Left renal cortex interstitium (tissue), 4 donors: ENCODE data around the gene CMTM4. TPM values are rescaled to one million over a fixed set of nuclear protein-coding genes. Genes with fewer than 3 reads are reported as not detected.
"Not testable (repeated sequence)": the region's sequence is repeated elsewhere in the genome, so short reads cannot be mapped to it uniquely, and the experiment has no call there.

Source experiments
- DNase-seq, 4 donors: peaks; one replicate each; pipeline ENCODE4 v3.0.0-alpha.2; 2013; ENCODE audit warnings: low read depth in 4 of 4, low spot score in 2 of 4, missing footprints in 1 of 4
- polyA plus RNA-seq, 4 donors: library from polyadenylated mRNA; unstranded; fragments of 120-200 nt; gene quantifications; one replicate each; pipeline ENCODE4 v1.2.1, GENCODE V29; 2013; ENCODE audit not compliant: insufficient read length in 4 of 4

The CMTM4 gene
- polyA plus RNA-seq, 4 donors = 63.0 to 69.7 (median 66.8) TPM

- DNase-seq = no peak
Observed at GRCh38 chr16:66706506-66706880, 9.9 kb upstream of the CMTM4 start.

GRCh38 chr16:66705790-66706505 lies 9.4 kb upstream of the CMTM4 start:
- DNase-seq = no peak

DNA sequence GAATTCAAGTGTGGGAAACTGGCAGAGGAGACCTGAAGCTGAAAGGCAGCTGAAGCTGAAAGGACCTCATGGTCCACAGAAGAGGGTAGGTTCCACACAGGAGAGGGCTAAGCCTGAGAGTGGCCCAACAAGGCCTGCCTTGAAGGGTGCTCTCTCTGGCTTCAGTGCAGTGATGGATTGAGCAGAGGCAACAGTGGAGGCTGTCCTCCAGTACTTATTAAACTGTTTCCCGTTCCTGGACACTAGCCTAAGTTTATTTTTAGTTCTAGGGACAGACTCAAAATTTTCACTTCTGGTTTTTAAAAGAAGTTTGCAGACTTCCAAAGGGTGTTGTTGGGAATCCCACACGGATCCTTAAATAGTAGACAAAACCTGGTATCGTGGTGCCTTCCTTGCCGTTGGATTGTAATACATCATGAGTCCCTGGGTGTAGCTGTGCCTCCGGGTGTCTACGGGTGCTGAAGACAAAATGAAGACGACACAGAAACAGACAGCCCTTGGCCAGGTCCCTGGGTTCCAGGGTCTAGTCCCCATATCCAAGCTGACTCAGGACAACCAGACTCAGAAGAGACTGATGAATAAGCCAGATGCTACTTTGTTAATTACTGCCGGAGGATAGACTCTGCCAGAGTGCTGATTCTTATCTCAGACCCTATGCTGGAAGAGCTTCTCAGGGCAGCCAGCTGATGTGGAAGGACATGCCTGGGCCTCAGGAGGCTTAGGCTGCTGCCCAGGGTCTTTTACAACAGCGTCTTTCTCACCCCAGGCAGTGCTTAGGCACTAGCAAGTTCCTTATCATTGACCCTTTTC lies 7.1 kb upstream of the CMTM4 start:
- DNase-seq = no peak

DNA sequence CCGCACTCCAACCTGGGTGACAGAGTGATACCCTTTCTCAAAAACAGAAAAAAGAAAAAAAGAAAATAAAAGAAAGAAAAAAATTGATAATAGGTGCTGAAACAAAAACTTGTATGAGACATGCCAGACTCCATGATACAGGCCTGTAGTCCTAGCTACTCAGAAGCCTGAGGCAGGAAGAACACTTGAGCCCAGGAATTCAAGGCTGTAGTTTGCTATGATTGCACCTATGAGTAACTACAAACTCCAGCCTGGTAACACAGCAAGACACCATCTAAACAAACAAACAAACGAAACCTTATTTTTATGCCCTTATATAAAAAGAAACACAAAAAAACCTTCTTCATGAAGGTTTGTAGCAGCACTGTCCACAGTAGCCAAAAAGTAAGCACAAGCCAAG lies 5.0 kb upstream of the CMTM4 start:
- DNase-seq = no peak

- DNase-seq = no peak
Observed at GRCh38 chr16:66701026-66701425, 4.5 kb upstream of the CMTM4 start.

GRCh38 chr16:66699898-66700297 lies 3.4 kb upstream of the CMTM4 start:
- no peak for DNase-seq

DNA sequence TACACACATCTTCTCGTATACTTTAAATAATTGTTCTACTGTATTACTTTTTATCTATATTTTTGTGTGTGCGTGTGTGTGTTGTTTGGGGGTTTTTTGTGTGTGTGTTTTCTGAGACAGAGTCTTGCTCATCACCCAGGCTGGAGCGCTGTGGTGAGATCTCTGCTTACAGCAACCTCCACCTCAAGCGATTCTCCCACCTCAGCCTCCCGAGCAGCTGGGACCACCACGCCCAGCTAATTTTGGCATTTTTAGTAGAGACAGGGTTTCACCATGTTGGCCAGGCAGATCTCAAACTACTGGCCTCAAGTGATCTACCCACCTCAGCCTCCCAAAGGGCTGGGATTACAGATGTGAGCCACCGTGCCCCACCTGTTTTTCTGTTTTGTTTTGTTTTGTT lies 1.5 kb upstream of the CMTM4 start:
- no peak for DNase-seq

GRCh38 chr16:66695935-66696668 lies 441 bp downstream of the CMTM4 start:
- no peak for DNase-seq

GRCh38 chr16:66695471-66695934 lies 1.0 kb downstream of the CMTM4 start:
- no peak for DNase-seq

DNA sequence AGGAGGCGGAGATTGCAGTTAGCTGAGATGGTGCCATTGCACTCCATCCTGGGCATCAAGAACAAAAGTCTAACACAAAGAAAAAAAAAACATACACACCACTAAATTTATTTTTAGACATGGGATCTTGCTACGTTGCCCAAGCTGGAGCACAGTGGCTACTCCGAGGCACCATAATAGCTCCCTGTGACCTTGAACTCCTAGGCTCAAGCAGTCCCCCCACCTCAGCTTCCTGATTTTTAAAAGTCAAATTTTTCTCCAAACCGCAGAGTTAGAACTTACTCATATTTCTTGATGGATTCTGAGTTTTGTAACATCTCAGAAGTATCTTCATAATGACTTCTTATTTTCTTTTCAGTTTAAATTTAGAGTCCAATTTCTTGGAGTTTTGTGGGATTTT lies 3.4 kb downstream of the CMTM4 start:
- DNase-seq = no peak

- no peak for DNase-seq
Observed at GRCh38 chr16:66692341-66692740, 4.2 kb downstream of the CMTM4 start.

DNA sequence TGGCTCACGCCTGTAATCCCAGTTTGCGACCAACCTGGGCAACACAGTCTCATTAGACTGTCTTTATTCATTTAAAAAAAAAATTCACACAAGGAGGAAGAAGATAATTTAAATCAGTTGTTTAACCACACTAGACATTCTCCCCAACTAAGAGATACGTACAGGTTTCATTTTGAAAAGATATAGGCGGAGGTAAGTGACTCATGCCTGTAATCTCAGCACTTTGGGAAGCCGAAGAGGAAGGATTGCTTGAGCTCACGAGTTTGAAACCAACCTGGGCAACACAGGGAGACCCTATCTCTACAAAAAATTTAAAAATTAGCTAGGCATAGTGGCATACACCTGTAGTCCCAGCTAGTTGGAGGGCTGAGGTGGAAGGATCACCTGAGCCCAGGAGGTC lies 5.3 kb downstream of the CMTM4 start:
- no peak for DNase-seq

GRCh38 chr16:66690106-66690847 lies 6.3 kb downstream of the CMTM4 start:
- DNase-seq = no peak

DNA sequence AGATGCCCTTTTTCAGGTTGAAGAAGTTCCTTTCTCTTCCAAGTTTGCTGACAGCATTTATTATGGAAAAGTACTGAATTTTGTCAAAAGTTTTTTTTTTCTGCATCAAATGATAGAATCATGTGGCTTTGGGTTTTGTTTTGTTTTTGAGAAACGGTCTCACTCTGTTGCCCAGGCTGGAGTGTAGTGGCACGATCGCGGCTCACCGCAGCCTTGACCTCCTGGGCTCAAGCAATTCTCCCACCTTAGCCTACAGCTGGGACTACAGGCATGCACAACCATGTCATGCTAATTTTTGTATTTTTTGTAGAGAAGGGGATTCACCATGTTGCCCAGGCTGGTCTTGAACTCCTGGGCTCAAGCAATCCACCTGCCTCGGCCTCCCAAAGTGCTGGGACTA lies 7.3 kb downstream of the CMTM4 start:
- DNase-seq = no peak

- DNase-seq = no peak
Observed at GRCh38 chr16:66687906-66688625, 8.5 kb downstream of the CMTM4 start.

- not testable (repeated sequence) for DNase-seq
Observed at GRCh38 chr16:66685501-66686115, 10.9 kb downstream of the CMTM4 start.

DNA sequence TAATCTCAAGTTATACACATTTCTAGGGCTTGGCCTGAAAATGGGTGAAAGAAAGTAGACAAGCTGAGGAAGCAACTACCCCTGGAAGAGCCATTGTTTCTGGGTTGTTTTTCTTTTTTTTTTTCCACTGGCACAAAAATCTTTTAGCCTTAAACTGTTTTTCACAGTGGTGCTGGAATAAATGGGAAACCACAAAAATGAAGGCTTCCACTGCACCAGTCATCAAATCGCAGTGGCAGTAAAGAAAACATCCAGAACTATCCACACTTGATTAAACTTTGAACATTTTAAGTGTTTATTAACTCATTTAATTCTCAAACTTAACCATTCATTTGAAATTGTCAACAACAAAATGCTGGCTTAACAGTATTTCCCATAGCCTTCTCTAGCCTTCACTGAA lies 14.3 kb downstream of the CMTM4 start:
- no peak for DNase-seq

DNA sequence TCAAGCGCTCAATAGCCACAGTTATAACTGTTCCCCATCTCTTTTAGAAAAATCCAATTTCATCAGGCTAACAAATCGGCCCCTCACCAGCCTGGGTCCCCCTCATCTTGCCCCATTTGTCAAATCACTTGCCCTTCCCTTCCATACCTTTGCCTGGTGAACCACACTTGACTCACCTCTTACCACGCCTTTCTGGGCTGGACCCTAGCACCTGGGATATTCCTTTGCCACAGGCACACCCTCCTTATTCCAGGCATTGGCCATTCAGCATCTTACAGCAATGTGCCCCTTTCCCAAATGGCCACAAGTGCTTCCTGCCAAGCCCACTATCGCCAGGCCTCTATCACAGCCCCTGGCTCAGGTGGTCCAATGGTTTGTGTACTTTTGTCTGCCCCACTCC lies 14.9 kb downstream of the CMTM4 start:
- no peak for DNase-seq

DNA sequence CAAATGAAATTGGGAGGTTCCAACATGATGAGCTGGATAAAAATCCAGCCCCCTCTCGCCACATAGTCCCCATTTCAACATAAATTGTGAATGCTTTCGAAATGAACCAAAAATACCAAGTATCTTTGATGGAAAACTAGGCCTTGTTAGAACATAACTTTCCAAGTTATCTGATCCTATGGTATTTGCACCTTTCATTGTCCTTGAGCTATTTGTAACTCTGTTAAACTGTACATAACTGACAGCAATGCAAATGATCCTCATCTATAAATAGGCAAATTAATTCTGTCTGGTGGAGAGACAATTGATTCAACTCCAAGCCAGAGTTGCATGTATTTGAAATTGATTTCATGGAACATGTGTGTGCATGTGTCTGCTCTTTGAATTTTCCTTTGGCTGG lies 18.2 kb downstream of the CMTM4 start:
- no peak for DNase-seq

DNA sequence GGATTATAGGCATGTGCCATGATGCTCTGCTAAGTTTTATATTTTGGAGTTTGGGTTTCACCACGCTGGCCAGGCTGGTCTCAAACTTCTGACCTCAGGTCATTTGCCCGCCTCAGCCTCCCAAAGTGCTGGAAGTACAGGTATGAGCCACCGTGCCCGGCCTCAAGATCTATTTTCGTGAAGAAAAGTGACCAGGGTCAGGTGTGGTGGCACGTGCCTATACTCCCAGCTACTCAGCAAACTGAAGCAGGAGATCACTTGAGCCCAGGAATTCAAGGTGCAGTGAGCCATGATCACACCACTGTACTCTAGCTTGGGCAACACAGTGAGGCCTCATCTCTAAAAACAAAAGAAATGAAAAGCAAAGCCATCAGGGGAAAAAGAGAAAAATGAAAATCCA lies 18.7 kb downstream of the CMTM4 start:
- no peak for DNase-seq
